ENCODE results near the gene MTFR2.

DNA sequence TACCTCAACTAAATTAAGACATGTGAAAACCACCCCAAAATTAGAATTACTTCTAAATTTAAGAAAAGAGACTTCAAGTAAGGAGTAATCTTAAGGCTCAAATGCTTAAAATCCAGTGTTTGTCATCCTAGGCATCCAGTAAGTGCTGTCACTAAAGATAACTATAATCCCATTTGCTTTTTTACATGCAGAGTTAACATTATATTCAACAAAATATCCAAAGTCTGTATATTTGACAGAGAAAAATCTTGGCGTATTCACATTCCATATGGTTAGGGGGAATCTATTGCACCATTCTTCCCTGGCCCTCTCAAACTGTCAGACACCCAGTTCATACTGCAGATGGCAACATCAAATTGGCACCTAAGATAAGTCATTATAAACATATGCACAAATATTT lies 17.4 kb downstream of the MTFR2 start:
- TF ChIP-seq RAD21 (IDR thresholded peaks at IDR 0.05; ENCODE audit: low read length) (no peak), TAF1 (IDR thresholded peaks at IDR 0.05; ENCODE audit: borderline replicate concordance, low read depth, low read length) (no peak), SMC3 (IDR thresholded peaks at IDR 0.05; ENCODE audit: low read depth, low read length) (no peak), RCOR1 (IDR thresholded peaks at IDR 0.05; ENCODE audit: low read length) (no peak), POLR2AphosphoS5 (IDR thresholded peaks at IDR 0.05; ENCODE audit: low read depth, low read length) (no peak), MEF2A (IDR thresholded peaks at IDR 0.05; ENCODE audit: borderline replicate concordance, low read depth) (no peak), NFIC (IDR thresholded peaks at IDR 0.05; ENCODE audit: borderline replicate concordance) (no peak), EZH2phosphoT487 (IDR thresholded peaks at IDR 0.05; ENCODE audit: borderline replicate concordance, low read depth) (no peak), JUND (IDR thresholded peaks at IDR 0.05) (no peak), TEAD4 (IDR thresholded peaks at IDR 0.05; ENCODE audit: borderline replicate concordance, insufficient read depth) (no peak), SIN3A (IDR thresholded peaks at IDR 0.05; ENCODE audit: borderline replicate concordance, low read depth, low read length) (no peak)
- TF ChIP-seq, protein P1, sequence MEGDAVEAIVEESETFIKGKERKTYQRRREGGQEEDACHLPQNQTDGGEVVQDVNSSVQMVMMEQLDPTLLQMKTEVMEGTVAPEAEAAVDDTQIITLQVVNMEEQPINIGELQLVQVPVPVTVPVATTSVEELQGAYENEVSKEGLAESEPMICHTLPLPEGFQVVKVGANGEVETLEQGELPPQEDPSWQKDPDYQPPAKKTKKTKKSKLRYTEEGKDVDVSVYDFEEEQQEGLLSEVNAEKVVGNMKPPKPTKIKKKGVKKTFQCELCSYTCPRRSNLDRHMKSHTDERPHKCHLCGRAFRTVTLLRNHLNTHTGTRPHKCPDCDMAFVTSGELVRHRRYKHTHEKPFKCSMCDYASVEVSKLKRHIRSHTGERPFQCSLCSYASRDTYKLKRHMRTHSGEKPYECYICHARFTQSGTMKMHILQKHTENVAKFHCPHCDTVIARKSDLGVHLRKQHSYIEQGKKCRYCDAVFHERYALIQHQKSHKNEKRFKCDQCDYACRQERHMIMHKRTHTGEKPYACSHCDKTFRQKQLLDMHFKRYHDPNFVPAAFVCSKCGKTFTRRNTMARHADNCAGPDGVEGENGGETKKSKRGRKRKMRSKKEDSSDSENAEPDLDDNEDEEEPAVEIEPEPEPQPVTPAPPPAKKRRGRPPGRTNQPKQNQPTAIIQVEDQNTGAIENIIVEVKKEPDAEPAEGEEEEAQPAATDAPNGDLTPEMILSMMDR (IDR thresholded peaks at IDR 0.05), result no peak
- TF ChIP-seq, protein P2, sequence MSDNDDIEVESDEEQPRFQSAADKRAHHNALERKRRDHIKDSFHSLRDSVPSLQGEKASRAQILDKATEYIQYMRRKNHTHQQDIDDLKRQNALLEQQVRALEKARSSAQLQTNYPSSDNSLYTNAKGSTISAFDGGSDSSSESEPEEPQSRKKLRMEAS (IDR thresholded peaks at IDR 0.05; ENCODE audit: low read depth), result no peak
- TF ChIP-seq, protein P3, sequence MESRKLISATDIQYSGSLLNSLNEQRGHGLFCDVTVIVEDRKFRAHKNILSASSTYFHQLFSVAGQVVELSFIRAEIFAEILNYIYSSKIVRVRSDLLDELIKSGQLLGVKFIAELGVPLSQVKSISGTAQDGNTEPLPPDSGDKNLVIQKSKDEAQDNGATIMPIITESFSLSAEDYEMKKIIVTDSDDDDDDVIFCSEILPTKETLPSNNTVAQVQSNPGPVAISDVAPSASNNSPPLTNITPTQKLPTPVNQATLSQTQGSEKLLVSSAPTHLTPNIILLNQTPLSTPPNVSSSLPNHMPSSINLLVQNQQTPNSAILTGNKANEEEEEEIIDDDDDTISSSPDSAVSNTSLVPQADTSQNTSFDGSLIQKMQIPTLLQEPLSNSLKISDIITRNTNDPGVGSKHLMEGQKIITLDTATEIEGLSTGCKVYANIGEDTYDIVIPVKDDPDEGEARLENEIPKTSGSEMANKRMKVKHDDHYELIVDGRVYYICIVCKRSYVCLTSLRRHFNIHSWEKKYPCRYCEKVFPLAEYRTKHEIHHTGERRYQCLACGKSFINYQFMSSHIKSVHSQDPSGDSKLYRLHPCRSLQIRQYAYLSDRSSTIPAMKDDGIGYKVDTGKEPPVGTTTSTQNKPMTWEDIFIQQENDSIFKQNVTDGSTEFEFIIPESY (IDR thresholded peaks at IDR 0.05; ENCODE audit: borderline replicate concordance, low read depth), result no peak
